B cell (primary cell): ENCODE measurements around the gene CEP55. TPM values are rescaled to one million over a fixed set of nuclear protein-coding genes. Genes with fewer than 3 reads are reported as not detected.

Source experiments
- ATAC-seq: fragments of 200-7000 bp; cut with Tn5 transposase; one replicate; pipeline ENCODE4 v1.10.0; 2021; ENCODE audit warnings: low read depth, mild to moderate bottlenecking, moderate number of reproducible peaks, moderate library complexity
- CTCF ChIA-PET: fragments of 350-600 bp; sonication (Branson Sonifier 250); formaldehyde crosslinking; loops from one replicate; lab custom pipeline; 2021; ENCODE audit warnings: antibody characterized with exemption, inconsistent platforms; lab: Charles Lee
- POLR2A ChIA-PET: fragments of 350-600 bp; sonication (Branson Sonifier 250); formaldehyde crosslinking; loops from one replicate; lab custom pipeline; 2021; ENCODE audit warnings: antibody characterized with exemption; lab: Charles Lee
- DNase-seq: peaks from one replicate; pipeline ENCODE4 v3.0.0; 2013
- H2AFZ ChIP-seq: 2 replicates; pipeline ENCODE4 v1.6.1; 2012; ENCODE audit warnings: mild to moderate bottlenecking, low read depth, low read length; ENCODE audit not compliant: insufficient read depth, poor library complexity, severe bottlenecking
- H3K27ac ChIP-seq, 2 donors: 1 replicate in 1 of 2; 2 replicates in 1 of 2; pipeline ENCODE4 v1.5.1; 2012 to 2013; ENCODE audit warnings: low read length in 2 of 2, mild to moderate bottlenecking in 2 of 2, moderate library complexity in 1 of 2
- H3K27me3 ChIP-seq, 4 experiments: fragments of 200-600 bp in 1 of 4; sonication (generic) in 1 of 4; replicated peaks in 1 of 4; 1 replicate in 2 of 4; 2 replicates in 2 of 4; pipeline versions ENCODE4 v1.6.1 to v1.7.0; 2013 to 2016; ENCODE audit warnings: low read length in 3 of 4, mild to moderate bottlenecking in 2 of 4, mixed read lengths in 1 of 4, moderate library complexity in 1 of 4; ENCODE audit not compliant: insufficient read depth in 4 of 4, control insufficient read depth in 3 of 4; ENCODE audit errors: control extremely low read depth in 1 of 4
- H3K36me3 ChIP-seq, 2 experiments: replicated peaks in 1 of 2; 1 replicate in 1 of 2; 2 replicates in 1 of 2; pipeline versions ENCODE4 v1.6.1 to v1.7.1; 2013; ENCODE audit warnings: low read length in 1 of 2; ENCODE audit not compliant: insufficient read depth in 2 of 2, control insufficient read depth in 1 of 2; ENCODE audit errors: control extremely low read depth in 1 of 2, extremely low read depth in 1 of 2
- H3K4me1 ChIP-seq, 2 donors: fragments of 200-600 bp in 1 of 2; sonication (generic) in 1 of 2; 1 replicate in 1 of 2; 2 replicates in 1 of 2; pipeline versions ENCODE4 v1.5.1 to v1.6.1; 2013 to 2017; ENCODE audit warnings: low read length in 2 of 2; ENCODE audit not compliant: control insufficient read depth in 2 of 2, insufficient read depth in 2 of 2
- H3K4me2 ChIP-seq: replicated peaks from 2 replicates; pipeline ENCODE3; 2012; ENCODE audit warnings: mild to moderate bottlenecking, low read depth, low read length; ENCODE audit not compliant: poor library complexity, severe bottlenecking
- H3K4me3 ChIP-seq, 5 experiments: fragments of 200-600 bp in 1 of 5; sonication (generic) in 1 of 5; 1 replicate in 3 of 5; 2 replicates in 2 of 5; pipeline versions ENCODE4 v1.5.1 to v1.7.0; 2011 to 2016; ENCODE audit warnings: low read length in 4 of 5, mild to moderate bottlenecking in 4 of 5, low read depth in 2 of 5, control low read depth in 1 of 5, moderate library complexity in 1 of 5; ENCODE audit not compliant: insufficient read depth in 1 of 5; ENCODE audit errors: control extremely low read depth in 1 of 5, extremely low read depth in 1 of 5
- H3K79me2 ChIP-seq: fragments of 200-600 bp; sonication (generic); one replicate; pipeline ENCODE4 v1.6.0; 2016; ENCODE audit warnings: low read length; ENCODE audit not compliant: control insufficient read depth, insufficient read depth
- H3K9ac ChIP-seq: fragments of 200-600 bp; sonication (generic); 2 replicates; pipeline ENCODE4 v1.6.1; 2017; ENCODE audit warnings: mild to moderate bottlenecking, low read length, moderate library complexity
- H3K9me3 ChIP-seq, 3 donors: one replicate each; pipeline versions ENCODE4 v1.6.1 to v1.7.1; 2013; ENCODE audit warnings: low read length in 2 of 3; ENCODE audit not compliant: control insufficient read depth in 2 of 3, insufficient read depth in 1 of 3; ENCODE audit errors: control extremely low read depth in 1 of 3
- H4K20me1 ChIP-seq: 2 replicates; pipeline ENCODE4 v1.6.0; 2012; ENCODE audit warnings: mild to moderate bottlenecking, low read length; ENCODE audit not compliant: insufficient read depth, control insufficient read depth, poor library complexity, severe bottlenecking
- H3K27ac Mint-ChIP-seq: one replicate; pipeline ENCODE4 v1.8.0; 2021; ENCODE audit warnings: mixed read lengths
- H3K27me3 Mint-ChIP-seq: one replicate; pipeline ENCODE4 v1.8.0; 2021; ENCODE audit warnings: mixed read lengths
- H3K4me1 Mint-ChIP-seq: one replicate; pipeline ENCODE4 v1.8.0; 2021; ENCODE audit warnings: mixed read lengths
- H3K4me3 Mint-ChIP-seq: one replicate; pipeline ENCODE4 v1.8.0; 2021; ENCODE audit warnings: mixed read lengths
- H3K9me3 Mint-ChIP-seq: one replicate; pipeline ENCODE4 v1.8.0; 2022; ENCODE audit warnings: mixed read lengths; ENCODE audit not compliant: insufficient read depth
- EZH2 ChIP-seq: IDR thresholded peaks from 2 replicates; pipeline ENCODE4 v1.6.1; 2012; ENCODE audit warnings: borderline replicate concordance, low read depth, mild to moderate bottlenecking, moderate library complexity, low read length; ENCODE audit not compliant: insufficient read depth, poor library complexity, severe bottlenecking
- WGBS: methylation state at CpG from one replicate; pipeline ENCODE4 v1.1.5; 2013; ENCODE audit warnings: missing lambda C conversion rate; ENCODE audit not compliant: insufficient coverage; 5-methylcytosine and 5-hydroxymethylcytosine counted together
- intact Hi-C: fragments of 100-400 bp; cut with micrococcal nuclease; formaldehyde crosslinking; loops from one replicate; pipeline ENCODE4 v1.10.0; 2022
- polyA plus RNA-seq: library from polyadenylated mRNA; depleted of rRNA; stranded (reverse); fragments of >200 nt; gene quantifications from 2 replicates; pipeline ENCODE4 v1.2.3, GENCODE V29; 2012
- total RNA-seq, 2 donors: library from RNA; stranded (reverse); fragments of 120-200 nt in 1 of 2; gene quantifications; 1 replicate in 1 of 2; 2 replicates in 1 of 2; pipeline versions ENCODE4 v1.2.3 to v1.2.4, GENCODE V29; 2013 to 2022
- TF ChIP-seq, protein P1 (sequence below): fragments of 200-600 bp; IDR thresholded peaks from one replicate; pipeline ENCODE4 v1.8.0; 2022; ENCODE audit warnings: antibody characterized with exemption, mild to moderate bottlenecking

The CEP55 gene
- total and polyA plus RNA-seq, 2 donors (not counting 1 experiment from before 2014, with no cell fraction given), result 0.12 to 0.27 TPM

DNA sequence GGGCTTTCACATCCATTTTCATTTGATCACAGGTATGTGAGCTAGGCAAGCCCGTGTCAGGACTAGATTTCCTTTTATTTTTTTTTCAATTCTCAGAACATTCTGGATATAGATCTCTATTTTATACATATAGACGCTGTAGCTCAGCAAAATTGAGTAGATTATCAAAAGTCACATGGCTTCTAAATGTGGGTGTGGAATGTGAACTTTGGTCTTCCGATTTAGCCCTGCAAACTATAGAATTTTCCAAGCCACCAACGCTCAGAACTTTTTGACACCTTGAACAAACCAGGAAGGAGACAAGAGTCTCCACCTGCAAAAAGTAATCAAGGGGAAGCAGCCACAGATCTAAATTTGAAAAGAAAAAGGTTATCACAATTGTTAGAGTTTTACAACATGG, 54.2 kb downstream of the CEP55 start:
- H3K4me2 ChIP-seq, result no peak overlapping the region
- no peak for DNase-seq
- POLR2A ChIA-PET, result no interaction called here
- TF ChIP-seq, protein P1, sequence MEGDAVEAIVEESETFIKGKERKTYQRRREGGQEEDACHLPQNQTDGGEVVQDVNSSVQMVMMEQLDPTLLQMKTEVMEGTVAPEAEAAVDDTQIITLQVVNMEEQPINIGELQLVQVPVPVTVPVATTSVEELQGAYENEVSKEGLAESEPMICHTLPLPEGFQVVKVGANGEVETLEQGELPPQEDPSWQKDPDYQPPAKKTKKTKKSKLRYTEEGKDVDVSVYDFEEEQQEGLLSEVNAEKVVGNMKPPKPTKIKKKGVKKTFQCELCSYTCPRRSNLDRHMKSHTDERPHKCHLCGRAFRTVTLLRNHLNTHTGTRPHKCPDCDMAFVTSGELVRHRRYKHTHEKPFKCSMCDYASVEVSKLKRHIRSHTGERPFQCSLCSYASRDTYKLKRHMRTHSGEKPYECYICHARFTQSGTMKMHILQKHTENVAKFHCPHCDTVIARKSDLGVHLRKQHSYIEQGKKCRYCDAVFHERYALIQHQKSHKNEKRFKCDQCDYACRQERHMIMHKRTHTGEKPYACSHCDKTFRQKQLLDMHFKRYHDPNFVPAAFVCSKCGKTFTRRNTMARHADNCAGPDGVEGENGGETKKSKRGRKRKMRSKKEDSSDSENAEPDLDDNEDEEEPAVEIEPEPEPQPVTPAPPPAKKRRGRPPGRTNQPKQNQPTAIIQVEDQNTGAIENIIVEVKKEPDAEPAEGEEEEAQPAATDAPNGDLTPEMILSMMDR, result no peak
- no peak for TF ChIP-seq EZH2
- intact Hi-C loops, result no loop called here
- H3K79me2 ChIP-seq, result no peaks in the 10 kb centered on the region
- Mint-ChIP-seq H3K27ac (no peak overlapping the region), H3K4me1 (peaks cover 2% of the 10 kb centered on the region), H3K9me3 (no peaks in the 10 kb centered on the region), H3K4me3 (no peak overlapping the region), H3K27me3 (no peaks in the 10 kb centered on the region)
- no peaks in the 10 kb centered on the region for H3K36me3 ChIP-seq
- no peaks in the 10 kb centered on the region for H3K4me1 ChIP-seq
- no peak overlapping the region for H2AFZ ChIP-seq
- no peak overlapping the region for H3K9ac ChIP-seq
- no peaks in the 10 kb centered on the region for H4K20me1 ChIP-seq
- peaks cover 0 to 4% (median 0%) of the 10 kb centered on the region in 3 donors for H3K9me3 ChIP-seq
- CTCF ChIA-PET, result interaction anchor here (0.7 kb wide), 1 partner anchor 978 kb away, joined by 3 read pairs; no protein-coding TSS in a partner anchor
- H3K4me3 ChIP-seq, result no peak overlapping the region
- H3K27ac ChIP-seq, result no peak overlapping the region
- WGBS, result no CpG with 5 or more reads among the region's 4 CpGs
- peaks cover 0 to 6% (median 1%) of the 10 kb centered on the region in 4 experiments for H3K27me3 ChIP-seq
- ATAC-seq, result no peak

DNA sequence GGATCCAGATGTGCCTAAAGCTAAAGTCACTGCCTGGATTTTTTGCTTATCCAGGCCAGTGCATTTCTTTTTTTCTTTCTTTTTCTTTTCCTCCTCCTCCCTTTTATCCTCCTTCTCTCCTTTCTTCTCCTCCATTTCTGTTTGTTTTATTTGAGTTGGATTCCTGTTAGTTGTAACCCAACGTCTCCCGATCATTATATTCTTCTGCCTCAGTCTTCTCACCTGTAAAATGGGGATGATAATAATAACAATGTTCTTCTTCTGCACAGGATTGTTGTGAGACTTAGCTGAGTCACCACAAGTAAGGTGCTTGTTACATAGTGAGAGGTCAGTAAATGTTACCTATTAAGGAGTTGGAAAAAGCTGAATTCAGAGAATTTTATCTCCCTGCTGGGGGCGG, 56.4 kb downstream of the CEP55 start:
- no peak overlapping the region for H3K9ac ChIP-seq
- no peak overlapping the region for H2AFZ ChIP-seq
- Mint-ChIP-seq H3K4me1 (peaks cover 2% of the 10 kb centered on the region), H3K27ac (no peak overlapping the region), H3K9me3 (no peaks in the 10 kb centered on the region), H3K27me3 (no peaks in the 10 kb centered on the region), H3K4me3 (no peak overlapping the region)
- no peak overlapping the region for H3K27ac ChIP-seq
- H3K27me3 ChIP-seq, result peaks cover 0 to 3% (median 0%) of the 10 kb centered on the region in 4 experiments
- intact Hi-C loops, result no loop called here
- ATAC-seq (no peak), DNase-seq (no peak)
- no CpG with 5 or more reads among the region's 3 CpGs for WGBS
- H3K4me1 ChIP-seq, result no peaks in the 10 kb centered on the region
- H3K4me3 ChIP-seq, result no peak overlapping the region
- ChIA-PET CTCF (interaction anchor here (1.1 to 5.5 kb wide), 2 partner anchors 128 to 305 kb away, joined by 3 to 64 read pairs; no protein-coding TSS in a partner anchor), POLR2A (no interaction called here)
- H3K9me3 ChIP-seq, result peaks cover 0 to 4% (median 0%) of the 10 kb centered on the region in 3 donors
- H3K79me2 ChIP-seq, result no peaks in the 10 kb centered on the region
- no peaks in the 10 kb centered on the region for H4K20me1 ChIP-seq
- no peak overlapping the region for H3K4me2 ChIP-seq
- TF ChIP-seq EZH2, result no peak
- TF ChIP-seq, protein P1, result no peak
- no peaks in the 10 kb centered on the region for H3K36me3 ChIP-seq
